Left renal cortex interstitium (tissue), 4 donors: ENCODE measurements around the gene EFCAB3. TPM values are rescaled to one million over a fixed set of nuclear protein-coding genes. Genes with fewer than 3 reads are reported as not detected.
"Not testable (repeated sequence)": the region's sequence is repeated elsewhere in the genome, so short reads cannot be mapped to it uniquely, and the experiment has no call there.

Experiments
- DNase-seq, 4 donors: peaks; one replicate each; pipeline ENCODE4 v3.0.0-alpha.2; 2013; ENCODE audit warnings: low read depth in 4 of 4, low spot score in 2 of 4, missing footprints in 1 of 4
- polyA plus RNA-seq, 4 donors: library from polyadenylated mRNA; unstranded; fragments of 120-200 nt; gene quantifications; one replicate each; pipeline ENCODE4 v1.2.1, GENCODE V29; 2013; ENCODE audit not compliant: insufficient read length in 4 of 4

EFCAB3 gene
- polyA plus RNA-seq = under 1 TPM; 0.14 to 0.49 (median 0.30) TPM

DNA sequence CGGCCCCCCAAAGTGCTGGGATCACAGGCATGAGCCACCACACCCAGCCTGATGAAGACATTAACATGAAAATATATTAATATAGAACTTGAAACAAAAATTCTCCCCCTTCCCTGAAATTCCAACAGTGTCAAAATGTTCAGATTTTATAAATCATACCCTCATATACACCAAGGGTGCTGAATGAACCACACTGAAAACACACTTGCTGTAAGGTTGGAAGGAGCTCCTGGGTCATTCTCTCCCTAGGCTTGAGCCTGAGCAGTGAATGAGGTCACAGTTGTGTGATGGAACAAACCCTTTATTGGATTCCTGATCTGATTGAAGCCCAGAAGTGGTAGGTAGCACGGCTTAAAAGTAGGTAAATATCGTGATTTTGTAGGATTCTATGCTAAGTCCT is at the start of gene EFCAB3:
Gene EFCAB3, plus strand, starts transcription at position 301 of the 400 bp plus-strand sequence. CDS start 2,427 bp downstream, outside the sequence.
- no peak for DNase-seq

DNA sequence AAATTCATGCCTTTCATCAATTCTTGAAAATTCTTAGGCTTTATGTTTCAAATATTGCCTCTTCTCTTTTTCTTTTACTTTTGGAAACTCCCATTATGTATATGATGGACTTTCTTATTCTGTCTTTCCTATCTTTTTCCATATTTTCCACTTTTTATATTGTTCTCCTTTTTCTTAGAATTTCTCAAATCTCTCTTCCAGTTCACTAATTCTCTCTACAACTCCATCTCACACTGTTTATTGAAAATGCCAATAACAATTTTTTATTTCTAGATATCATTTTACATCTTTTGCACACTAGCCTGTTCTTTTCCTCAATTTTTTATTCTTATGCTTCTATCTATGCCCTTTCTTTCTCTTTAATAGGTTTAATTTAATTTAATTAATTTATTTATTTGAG is 43.8 kb upstream of the EFCAB3 start:
- DNase-seq = no peak

DNA sequence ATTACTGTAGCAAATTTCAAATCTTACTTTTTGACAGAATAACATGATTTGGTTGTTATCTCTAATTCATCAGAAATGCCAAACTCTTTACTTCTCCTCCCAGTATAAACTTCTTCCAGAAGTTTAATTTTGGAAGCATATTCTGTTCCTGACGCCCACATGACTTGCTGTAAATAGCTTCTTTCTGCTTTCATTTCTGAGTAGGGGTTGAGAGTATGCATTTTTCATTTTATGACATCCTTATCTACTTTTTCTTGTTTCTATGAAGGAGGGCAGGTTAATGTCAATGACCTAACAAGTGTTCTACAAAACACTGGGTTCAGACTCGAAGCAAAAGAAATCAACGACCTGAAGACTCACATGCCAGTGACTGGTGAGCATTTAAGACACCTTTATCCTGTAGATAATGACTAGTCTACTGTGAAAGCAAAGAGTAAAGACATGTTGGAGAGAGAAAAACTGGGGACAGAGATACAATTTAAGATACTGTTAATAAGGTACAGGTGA is 36.5 kb upstream of the EFCAB3 start:
- no peak for DNase-seq

DNA sequence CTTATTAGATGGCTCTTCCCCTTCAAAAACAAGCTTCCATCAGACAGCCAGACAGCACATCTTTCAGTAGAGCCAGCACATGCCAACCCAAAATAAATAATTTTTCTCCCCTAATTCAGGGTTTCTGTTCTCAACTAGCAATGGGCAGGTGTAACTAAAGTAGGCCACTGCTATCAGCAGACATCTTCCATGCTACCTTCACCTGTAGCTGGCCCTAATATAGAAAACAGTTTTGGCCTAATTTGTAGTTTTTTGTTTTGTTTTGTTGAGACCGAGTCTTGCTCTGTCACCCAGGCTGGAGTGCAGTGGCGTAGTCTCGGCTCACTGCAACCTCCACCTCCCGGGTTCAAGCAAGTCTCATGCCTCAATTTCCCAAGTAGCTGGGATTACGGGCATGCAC is 29.2 kb upstream of the EFCAB3 start:
- DNase-seq = no peak

DNA sequence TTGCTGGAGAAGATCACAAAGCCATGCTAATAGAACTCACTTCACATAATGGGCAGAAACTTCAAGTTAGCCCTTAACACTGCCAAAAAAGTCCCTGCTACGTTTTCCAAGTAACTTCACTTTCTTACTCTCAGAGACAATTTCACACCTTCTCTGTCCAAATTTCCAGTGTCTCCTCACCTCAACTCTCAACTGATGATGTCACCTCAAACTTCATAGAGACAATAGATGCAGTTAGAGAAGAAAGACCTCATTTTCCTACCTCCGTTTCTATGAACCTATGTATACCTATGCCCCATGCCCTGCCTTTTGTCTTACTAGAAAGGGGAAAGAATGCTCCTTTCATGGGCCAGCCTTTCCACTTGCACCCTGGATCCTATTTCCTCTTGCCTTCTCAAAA is 14.2 kb upstream of the EFCAB3 start:
- no peak for DNase-seq

DNA sequence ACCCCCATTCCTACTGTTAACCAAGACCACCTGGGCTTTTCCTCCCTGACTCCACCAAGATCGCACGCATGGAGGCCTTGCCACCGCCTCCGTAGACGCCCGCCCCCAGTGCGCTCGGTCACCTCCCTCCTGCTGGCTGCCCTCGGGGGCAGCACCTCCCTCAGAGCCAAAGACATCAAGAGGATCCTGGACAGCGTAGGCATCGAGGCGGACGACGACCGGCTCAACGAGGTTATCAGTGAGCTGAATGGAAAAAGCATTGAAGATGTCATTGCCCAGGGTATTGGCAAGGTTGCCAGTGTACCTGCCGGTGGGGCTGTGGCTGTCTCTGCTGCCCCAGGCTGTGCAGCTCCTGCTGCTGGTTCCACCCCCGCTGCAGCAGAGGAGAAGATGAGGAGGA is 1.2 kb downstream of the EFCAB3 start:
- DNase-seq = no peak

DNA sequence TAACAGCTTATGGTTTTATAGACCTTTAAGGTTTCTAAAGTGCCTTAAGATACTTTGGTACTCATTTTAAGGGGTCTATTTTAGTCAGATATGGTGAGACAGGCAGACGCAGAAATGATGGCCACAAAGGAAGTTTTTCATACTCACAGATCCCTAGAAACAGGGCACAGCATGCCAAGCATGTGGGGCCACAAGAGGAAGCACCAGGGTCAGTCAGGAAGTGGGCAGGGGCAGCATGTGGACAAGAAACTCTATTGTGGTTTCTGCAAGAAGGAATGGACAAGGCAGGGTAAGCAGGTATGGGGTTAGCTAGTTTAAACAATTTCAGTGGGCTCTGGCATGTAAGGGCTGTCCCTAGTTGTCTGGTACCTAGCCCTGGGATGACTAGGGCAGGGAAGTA is 8.5 kb downstream of the EFCAB3 start:
- DNase-seq = no peak

DNA sequence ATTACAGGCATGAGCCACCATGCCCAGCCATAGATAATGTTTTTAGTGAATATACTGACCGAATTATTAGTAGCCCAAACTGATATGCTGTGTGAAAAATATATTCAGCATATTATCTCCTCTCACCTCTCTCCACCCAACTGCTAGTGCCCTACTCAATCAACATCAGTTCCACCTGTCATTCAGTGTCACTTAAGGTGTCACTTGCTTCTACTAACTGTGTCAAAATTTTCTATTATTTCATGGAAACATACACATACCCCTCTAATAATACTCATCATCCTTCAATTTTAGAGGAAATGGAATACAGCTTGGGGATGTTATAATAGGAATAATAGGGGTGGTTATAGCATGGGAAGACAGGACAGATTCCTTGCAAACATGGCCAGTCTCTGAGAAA is 12.6 kb downstream of the EFCAB3 start:
- DNase-seq = no peak

DNA sequence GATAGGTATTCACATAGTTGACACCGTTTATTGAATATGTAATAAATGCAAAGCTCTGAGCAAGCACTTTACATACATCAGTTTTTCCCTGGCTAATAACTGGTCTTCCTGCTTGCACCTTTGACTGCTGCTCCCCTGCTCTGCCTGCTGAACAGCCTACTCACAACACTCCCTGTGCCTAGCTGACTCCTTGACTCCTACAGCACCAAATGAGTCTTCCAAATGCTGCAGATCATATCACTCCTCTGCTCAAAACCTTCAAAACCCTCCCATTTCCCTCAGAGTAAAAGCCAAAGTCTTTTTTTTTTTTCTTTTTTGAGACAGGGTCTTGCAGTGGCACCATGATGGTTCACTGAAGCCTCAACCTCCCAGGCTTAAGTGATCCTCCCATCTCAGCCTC is 18.5 kb downstream of the EFCAB3 start:
- no peak for DNase-seq

DNA sequence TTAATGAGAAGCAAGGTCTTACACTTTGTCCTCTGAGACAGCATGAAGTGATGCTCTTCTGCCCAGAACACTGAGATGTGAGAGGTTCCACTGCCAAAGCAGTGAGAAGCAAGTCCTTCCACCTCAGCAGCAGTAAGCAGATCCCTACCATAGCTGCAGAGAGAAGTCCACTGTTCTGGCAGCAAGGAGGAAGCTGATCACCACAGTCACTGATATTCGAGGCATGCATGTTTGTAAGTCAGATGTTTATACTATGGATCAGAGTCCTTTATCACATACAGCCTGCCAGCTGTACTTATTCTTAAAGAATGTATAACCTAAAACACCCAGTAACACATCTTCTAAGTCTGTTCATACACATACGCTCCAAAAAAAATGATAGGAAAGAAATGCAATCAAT is 25.1 kb downstream of the EFCAB3 start:
- no peak for DNase-seq

DNA sequence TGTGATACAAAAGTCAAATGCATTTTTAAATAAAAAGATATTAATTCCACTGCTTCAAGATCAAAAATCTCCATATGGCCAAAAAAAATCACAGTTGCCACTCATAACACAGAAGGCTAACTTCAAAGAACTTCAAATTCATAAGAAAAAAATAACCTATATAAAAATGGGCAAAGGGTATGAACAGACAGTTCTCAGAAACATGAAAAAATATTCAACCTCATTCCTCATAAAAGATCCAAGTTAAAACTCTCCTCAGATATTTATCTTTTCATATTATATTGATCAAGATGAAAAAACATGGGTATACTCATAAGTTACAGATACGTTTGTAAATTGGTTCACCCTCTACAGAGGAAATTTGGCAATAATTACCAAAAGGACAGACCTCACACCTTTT is 32.7 kb downstream of the EFCAB3 start:
- DNase-seq = not testable (repeated sequence)

DNA sequence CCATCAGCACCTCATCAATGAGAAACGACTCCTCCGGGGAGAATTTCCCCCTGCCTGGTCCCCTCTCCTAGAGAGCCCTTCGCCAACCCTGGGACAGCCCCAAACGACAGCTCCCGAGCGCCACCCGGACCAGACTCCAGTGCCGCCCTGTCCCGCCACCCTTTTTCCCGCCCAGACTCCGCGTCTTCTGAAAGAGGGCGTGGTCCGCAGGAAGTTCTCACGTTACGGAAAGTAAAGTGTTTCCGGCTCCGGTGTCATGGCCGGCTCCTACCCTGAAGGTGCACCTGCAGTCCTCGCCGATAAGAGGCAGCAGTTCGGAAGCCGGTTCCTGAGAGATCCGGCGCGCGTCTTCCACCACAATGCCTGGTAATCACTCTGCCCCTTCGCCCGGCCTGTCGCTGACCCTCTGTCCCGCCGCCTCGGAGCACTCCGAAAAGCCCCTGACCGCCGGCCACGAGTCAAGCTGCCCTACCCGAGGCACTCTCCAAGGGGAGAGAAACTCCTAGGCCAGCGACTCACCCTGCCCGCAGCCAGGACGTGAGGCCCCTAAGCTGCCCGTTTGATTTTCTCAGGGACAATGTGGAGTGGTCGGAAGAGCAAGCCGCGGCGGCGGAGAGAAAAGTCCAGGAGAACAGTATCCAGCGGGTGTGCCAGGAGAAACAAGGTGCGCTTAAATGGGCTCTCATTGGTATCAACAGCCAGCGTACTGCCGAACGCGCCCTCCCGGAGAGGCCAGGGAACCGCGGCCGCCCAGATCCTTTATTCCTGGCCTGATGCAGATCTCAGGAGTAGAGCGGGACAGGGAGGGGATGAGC is 43.5 kb downstream of the EFCAB3 start, which contains the start of gene METTL2A:
Gene METTL2A, plus strand, starts transcription at position 251 of the 815 bp plus-strand sequence. Its CDS starts 6 bp downstream, at position 257.
- peak in 3 of 4 donors; percentile 39 to 80 (median 69) for DNase-seq

DNA sequence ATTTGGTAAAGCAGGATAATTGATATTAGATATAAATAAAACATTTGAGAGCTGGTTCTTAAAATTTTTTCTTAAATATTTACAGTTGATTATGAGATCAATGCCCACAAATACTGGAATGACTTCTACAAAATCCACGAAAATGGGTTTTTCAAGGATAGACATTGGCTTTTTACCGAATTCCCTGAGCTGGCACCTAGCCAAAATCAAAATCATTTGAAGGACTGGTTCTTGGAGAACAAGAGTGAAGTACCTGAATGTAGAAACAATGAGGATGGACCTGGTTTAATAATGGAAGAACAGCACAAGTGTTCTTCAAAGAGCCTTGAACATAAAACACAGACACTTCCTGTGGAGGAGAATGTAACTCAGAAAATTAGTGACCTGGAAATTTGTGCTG is 45.9 kb downstream of the EFCAB3 start:
- not testable (repeated sequence) for DNase-seq

DNA sequence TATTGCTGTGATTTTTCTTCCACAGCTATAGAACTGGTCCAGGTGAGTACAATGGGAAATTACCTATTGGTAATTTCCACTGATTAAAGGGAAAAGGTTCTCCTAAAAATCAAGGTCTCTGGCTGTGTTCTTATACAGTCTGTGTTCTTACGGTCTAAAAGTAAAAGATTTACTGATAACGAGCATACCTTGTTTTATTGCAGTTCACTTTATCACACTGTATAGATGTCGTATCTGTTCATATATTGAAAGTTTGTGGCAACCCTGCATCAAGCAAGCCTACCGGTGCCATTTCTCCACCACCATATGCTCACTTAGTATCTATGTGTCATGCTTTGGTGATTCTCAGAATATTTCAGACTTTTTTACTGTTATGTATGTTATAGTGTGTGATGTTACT is 54.9 kb downstream of the EFCAB3 start:
- DNase-seq = not testable (repeated sequence)

DNA sequence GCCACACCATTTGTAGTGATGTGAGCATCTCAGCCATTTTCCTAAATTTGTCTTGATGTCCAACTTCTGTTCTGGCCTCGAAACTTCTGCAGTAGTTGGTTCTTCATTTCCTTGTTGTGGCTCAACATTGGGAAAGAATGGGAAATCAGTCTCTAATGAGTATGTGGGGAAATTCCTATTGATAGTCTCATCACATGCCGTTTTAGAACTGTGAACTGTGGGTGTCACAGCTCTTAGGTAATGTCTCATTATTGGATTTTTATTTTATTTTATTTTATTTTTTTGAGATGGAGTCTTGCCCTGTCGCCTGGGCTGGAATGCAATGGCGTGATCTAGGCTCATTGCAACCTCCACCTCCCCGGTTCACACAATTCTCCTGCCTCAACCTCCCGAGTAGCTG is 60.8 kb downstream of the EFCAB3 start:
- DNase-seq = not testable (repeated sequence)

DNA sequence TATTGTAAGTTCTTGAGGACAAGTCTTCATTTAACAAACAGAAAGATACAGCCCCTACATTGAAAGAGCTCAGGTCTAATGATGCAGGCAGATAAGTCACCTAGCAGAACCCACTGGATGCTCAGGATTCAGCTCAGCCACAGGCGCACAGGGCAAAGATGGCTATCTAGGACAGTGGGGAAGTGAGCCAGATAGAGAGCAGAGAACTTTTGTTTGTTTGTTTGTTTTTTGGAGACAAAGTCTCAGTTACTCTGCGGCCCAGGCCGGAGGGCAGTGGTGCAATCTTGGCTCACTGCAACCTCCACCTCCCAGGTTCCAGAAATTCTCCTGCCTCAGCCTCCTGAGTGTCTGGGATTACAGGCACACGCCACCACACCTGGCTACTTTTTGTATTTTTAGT is 63.7 kb downstream of the EFCAB3 start:
- no peak for DNase-seq

DNA sequence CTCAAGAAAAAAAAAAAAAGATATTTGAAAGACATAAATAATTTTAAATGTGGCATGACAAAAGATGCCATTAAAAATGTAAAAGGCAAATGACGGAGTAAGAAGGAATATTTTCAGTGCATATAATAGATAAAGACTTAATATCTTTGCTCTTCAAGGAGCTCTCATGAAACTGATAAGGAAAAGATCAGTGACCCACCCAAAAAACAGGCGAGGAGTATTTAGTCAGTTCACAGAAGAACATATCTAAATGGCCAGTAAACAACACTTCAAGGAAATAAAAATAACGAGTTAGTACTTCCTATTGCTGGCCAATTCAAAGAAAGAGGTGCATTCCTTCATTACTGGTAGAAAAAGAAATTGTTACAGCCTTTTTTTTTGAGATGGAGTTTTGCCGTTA is 65.4 kb downstream of the EFCAB3 start:
- DNase-seq = not testable (repeated sequence)

DNA sequence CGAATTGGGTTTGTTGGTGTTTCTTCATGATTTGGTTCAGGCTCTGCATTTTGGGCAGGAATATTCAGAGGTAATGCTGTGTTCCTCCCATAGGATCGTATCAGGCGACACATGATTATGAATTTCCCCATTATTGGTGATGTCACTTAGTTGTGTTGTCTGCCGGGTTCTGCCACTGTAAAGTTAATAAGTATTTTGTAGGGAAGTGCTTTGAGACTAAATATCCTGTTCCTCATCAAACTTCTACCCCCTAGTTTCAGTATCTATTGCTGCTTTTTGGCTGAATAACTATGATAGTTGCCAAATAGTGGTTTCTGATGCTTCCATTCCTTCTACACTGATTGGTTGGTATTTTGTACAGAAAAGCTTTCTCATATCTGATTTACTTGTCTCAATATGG is 71.8 kb downstream of the EFCAB3 start:
- DNase-seq = not testable (repeated sequence)

DNA sequence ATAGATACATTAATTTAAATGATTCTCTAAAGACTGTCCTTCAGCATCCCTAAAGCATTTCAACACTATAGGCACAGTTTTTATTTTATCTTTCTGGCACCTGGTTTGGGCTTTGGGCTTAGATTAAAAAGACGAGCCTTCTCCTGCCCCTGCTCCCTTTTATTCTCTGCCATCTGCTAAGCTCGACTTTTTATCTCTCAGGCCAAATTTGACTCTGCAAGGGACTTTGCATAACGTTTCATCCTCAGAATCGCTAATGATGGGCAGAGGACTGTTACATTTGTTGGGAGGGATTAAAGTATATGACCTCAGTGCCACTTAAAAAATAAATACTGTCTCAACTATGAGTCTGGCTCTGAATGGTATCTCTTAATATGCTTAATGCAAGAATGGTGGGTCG is 72.7 kb downstream of the EFCAB3 start:
- DNase-seq = not testable (repeated sequence)

DNA sequence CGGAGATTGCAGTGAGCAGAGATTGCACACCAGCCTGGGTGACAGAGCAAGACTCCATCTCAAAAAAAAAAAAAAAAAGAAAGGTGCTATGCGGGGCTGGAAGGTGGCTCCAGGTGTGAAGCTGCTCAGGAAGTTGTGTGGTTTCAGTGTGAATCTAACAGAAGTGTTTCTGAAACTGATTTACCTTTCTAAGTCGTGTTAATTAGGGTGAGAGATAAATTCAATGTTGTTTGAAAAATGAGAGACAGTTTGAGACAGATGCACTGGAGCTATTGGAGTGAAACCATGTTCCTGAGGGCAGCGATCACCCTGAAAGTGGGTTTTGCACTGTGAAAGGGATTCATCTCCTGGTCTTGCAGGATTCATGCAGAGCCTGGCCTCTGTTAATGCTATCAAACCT is 73.3 kb downstream of the EFCAB3 start:
- not testable (repeated sequence) for DNase-seq

DNA sequence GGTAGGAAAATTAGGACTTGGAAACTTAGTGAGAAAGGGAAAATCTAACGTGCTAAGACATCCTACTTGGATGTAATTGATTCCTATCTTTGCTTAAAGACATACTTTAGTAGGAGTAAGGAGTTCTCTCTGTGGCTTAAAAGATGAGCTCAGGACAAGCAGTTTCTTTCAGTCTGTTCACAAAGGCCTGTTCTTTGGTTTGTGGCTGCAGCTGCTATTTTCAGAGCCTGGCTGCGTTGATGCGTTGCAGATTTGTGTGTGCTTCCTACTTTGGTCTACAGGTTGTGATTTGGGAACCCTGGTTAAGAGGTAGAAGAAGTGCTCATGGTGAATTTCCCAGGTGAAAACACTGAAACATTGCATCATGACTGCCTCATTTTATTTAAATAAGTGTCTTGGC is 73.8 kb downstream of the EFCAB3 start:
- not testable (repeated sequence) for DNase-seq

DNA sequence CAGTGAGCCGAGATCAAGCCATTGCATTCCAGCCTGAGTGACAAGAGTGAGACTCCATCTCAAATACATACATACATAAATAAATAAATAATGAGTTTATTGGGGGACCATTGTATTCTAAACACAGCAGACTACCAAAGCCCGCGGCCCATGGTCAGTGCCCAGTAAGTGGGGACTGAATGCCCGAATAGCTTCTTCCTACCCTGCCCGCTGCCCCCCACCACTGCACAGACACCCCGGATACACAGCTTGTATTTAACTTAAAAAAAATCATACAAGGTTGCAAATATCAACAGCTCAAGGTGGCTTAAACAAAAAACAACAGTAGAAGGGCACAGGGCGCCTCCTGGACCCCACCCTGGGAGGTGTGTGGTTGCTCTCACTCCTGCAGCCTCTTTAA is 75.7 kb downstream of the EFCAB3 start:
- no peak for DNase-seq
